ENCODE results near the gene ERICH6B. TPM values are rescaled to one million over a fixed set of nuclear protein-coding genes. Genes with fewer than 3 reads are reported as not detected.
A peak's percentile ranks its signal among the peaks of the same experiment; 100 is the strongest.

The ERICH6B gene
- total RNA-seq, 4 donors from 2014 or later, result not detected

- Histone ChIP-seq H3K27me3 (no peaks in the 10 kb centered on the region), H3K4me3 (no peak overlapping the region), H3K27ac (no peak overlapping the region), H3K36me3 (peaks cover 4 to 80% (median 8%) of the 10 kb centered on the region in 3 donors), H3K9me3 (no peaks in the 10 kb centered on the region), H3K4me1 (no peaks in the 10 kb centered on the region)
- no peak for TF ChIP-seq POLR2A (IDR thresholded peaks at IDR 0.05)
- no peak for TF ChIP-seq CTCF (IDR thresholded peaks at IDR 0.05)
- no peak for DNase-seq (ENCODE audit: low spot score in 2 of 2)
- WGBS, 2 donors, result 66 to 74% methylated on average over 6 of the region's 6 CpGs
Observed at GRCh38 chr13:45506811-45507210, 108.7 kb downstream of the ERICH6B start.

DNA sequence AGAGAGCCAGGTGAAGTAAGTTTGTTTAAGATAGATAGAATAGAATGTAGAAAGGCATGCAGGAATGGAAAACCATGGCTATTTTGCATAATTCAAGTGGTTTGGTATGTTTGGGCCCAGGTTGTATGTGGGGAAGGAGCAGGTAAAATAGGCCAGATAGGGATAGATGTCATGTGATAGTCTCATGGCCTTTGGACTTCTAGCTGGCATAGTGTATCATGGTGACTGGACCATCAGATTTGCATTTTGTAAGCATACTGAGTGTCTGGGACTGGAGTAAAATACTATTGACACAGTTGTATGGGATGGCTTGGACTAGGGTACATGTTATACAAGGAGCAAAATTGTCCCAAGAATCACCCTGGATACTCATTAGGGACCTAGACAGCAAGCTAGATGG lies 111.9 kb downstream of the ERICH6B start:
- Histone ChIP-seq H3K27me3 (no peaks in the 10 kb centered on the region), H3K4me1 (peaks cover 0 to 17% (median 2%) of the 10 kb centered on the region in 4 donors), H3K4me3 (no peak overlapping the region), H3K36me3 (peaks cover 0 to 66% (median 8%) of the 10 kb centered on the region in 3 donors), H3K9me3 (no peaks in the 10 kb centered on the region), H3K27ac (no peak overlapping the region)
- no peak for DNase-seq (ENCODE audit: low spot score in 2 of 2)
- TF ChIP-seq POLR2A (IDR thresholded peaks at IDR 0.05) (no peak), CTCF (IDR thresholded peaks at IDR 0.05) (no peak), EP300 (IDR thresholded peaks at IDR 0.05) (no peak)

GRCh38 chr13:45501175-45501526 lies 114.4 kb downstream of the ERICH6B start:
- no peak for DNase-seq (ENCODE audit: low spot score in 2 of 2)
- peak overlapping the region in 3 of 4 donors; percentile 21 to 80 (median 68) for H3K27ac ChIP-seq
- H3K4me1 ChIP-seq, result peaks cover 0 to 17% (median 2%) of the 10 kb centered on the region in 4 donors
- peaks cover 0 to 71% (median 15%) of the 10 kb centered on the region in 3 donors for H3K36me3 ChIP-seq
- no peaks in the 10 kb centered on the region for H3K9me3 ChIP-seq
- WGBS, 2 donors, result 50 to 69% methylated on average over 1 of the region's 1 CpG
- no peak overlapping the region for H3K4me3 ChIP-seq
- no peak for TF ChIP-seq POLR2A (IDR thresholded peaks at IDR 0.05)
- no peak for TF ChIP-seq EP300 (IDR thresholded peaks at IDR 0.05)
- no peak for TF ChIP-seq CTCF (IDR thresholded peaks at IDR 0.05)
- H3K27me3 ChIP-seq, result no peaks in the 10 kb centered on the region

DNA sequence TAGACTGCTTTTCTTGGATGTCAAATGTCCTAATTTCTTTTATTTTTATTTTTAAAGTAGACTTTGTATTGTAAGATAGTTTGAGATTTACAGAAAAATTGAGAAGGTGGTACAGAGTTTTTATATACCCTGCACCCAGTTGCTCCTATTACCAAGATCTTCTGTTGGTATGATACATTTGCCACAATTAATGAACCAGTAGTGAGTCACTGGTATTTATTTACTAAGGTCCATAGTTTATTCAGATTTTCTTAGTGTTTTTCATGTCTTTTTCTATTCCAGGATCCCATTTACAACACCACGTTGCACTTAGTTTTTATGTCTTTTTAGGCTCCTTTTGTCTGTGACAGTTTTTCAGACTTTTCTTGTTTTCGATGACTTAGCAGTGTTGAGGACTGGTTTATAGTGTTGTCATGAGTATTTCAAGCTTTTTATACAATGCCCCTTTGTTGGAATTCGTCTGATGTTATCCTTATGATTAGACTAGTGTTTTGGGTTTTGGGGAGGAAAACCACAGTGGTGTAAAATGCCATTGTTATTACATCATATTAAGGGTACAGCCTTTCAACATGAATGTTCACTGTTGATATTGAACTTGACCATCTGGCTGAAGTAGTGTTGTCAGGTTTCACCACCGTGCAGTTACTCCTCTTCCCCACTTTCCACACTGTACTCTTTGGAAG lies 114.9 kb downstream of the ERICH6B start:
- Histone ChIP-seq H3K4me3 (no peak overlapping the region), H3K4me1 (peaks cover 0 to 17% (median 2%) of the 10 kb centered on the region in 4 donors), H3K9me3 (no peaks in the 10 kb centered on the region), H3K36me3 (peaks cover 0 to 71% (median 15%) of the 10 kb centered on the region in 3 donors), H3K27ac (peak overlapping the region in 3 of 4 donors; percentile 21 to 80 (median 68)), H3K27me3 (no peaks in the 10 kb centered on the region)
- TF ChIP-seq POLR2A (IDR thresholded peaks at IDR 0.05) (no peak), EP300 (IDR thresholded peaks at IDR 0.05) (peak in 1 of 2 donors; percentile 32)
- DNase-seq (ENCODE audit: low spot score in 2 of 2), result no peak
- 24 to 25% methylated on average over 4 of the region's 4 CpGs for WGBS, 2 donors

DNA sequence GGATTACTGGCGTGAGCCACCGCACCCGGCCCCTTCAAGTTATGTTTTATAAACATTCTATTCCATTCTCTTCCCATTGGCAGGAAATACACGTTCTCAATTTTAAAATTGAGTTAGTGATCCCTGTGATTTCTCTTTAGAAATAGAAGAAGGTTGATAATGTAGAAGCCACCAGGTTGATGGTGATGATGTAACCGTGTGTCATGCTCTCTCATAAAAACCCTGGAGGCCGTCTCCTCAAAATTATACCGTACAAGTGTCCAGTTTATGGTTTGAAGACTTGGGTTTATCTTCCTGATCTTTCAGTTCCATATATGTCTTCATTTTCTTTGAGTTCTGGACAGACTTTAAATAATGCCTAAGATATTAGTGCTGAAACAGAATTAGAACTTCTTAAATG lies 118.6 kb downstream of the ERICH6B start:
- peaks cover 0 to 71% (median 7%) of the 10 kb centered on the region in 3 donors for H3K36me3 ChIP-seq
- no peak for TF ChIP-seq POLR2A (IDR thresholded peaks at IDR 0.05)
- no peak for TF ChIP-seq CTCF (IDR thresholded peaks at IDR 0.05)
- TF ChIP-seq EP300 (IDR thresholded peaks at IDR 0.05), result no peak
- H3K9me3 ChIP-seq, result no peaks in the 10 kb centered on the region
- no peaks in the 10 kb centered on the region for H3K27me3 ChIP-seq
- 82 to 84% methylated on average over 7 of the region's 7 CpGs for WGBS, 2 donors
- peaks cover 0 to 17% (median 2%) of the 10 kb centered on the region in 4 donors for H3K4me1 ChIP-seq
- no peak overlapping the region for H3K27ac ChIP-seq
- H3K4me3 ChIP-seq, result no peak overlapping the region
- DNase-seq (ENCODE audit: low spot score in 2 of 2), result no peak
